GM21825 (cell line): Measurements from ENCODE around the gene UBE3D.
"Not testable (repeated sequence)": the region's sequence is repeated elsewhere in the genome, so short reads cannot be mapped to it uniquely, and the experiment has no call there.

ENCODE experiments used
- ATAC-seq: cut with Tn5 transposase; IDR thresholded peaks from one replicate; pipeline ENCODE4 v1.9.1; 2021; ENCODE audit warnings: mild to moderate bottlenecking, moderate library complexity; ENCODE audit not compliant: unreplicated experiment

Gene UBE3D

GRCh38 chr6:82980086-82980485 is 85.6 kb downstream of the UBE3D start:
- no peak for ATAC-seq

GRCh38 chr6:82979657-82980056 is 86.0 kb downstream of the UBE3D start:
- no peak for ATAC-seq

- ATAC-seq = no peak
Observed at GRCh38 chr6:82978362-82978945, 87.2 kb downstream of the UBE3D start.

- no peak for ATAC-seq
Observed at GRCh38 chr6:82976179-82976578, 89.5 kb downstream of the UBE3D start.

- ATAC-seq = no peak
Observed at GRCh38 chr6:82971877-82972460, 93.7 kb downstream of the UBE3D start.

GRCh38 chr6:82970839-82971238 is 94.8 kb downstream of the UBE3D start:
- no peak for ATAC-seq

- no peak for ATAC-seq
Observed at GRCh38 chr6:82968708-82969107, 96.9 kb downstream of the UBE3D start.

GRCh38 chr6:82963191-82963925 is 102.3 kb downstream of the UBE3D start:
- ATAC-seq = no peak

- ATAC-seq = no peak
Observed at GRCh38 chr6:82959385-82959941, 106.2 kb downstream of the UBE3D start.

GRCh38 chr6:82958551-82958950 is 107.1 kb downstream of the UBE3D start:
- ATAC-seq = no peak

GRCh38 chr6:82957868-82958245 is 107.8 kb downstream of the UBE3D start:
- no peak for ATAC-seq

- ATAC-seq = no peak
Observed at GRCh38 chr6:82957171-82957867, 108.3 kb downstream of the UBE3D start.

GRCh38 chr6:82955841-82956240 is 109.8 kb downstream of the UBE3D start:
- ATAC-seq = no peak

GRCh38 chr6:82954937-82955577 is 110.6 kb downstream of the UBE3D start:
- ATAC-seq = peak; percentile 74

- ATAC-seq = no peak
Observed at GRCh38 chr6:82954356-82954755, 111.3 kb downstream of the UBE3D start.

GRCh38 chr6:82953871-82954270 is 111.8 kb downstream of the UBE3D start:
- no peak for ATAC-seq

GRCh38 chr6:82951935-82952334 is 113.7 kb downstream of the UBE3D start:
- no peak for ATAC-seq

GRCh38 chr6:82951389-82951788 is 114.3 kb downstream of the UBE3D start:
- ATAC-seq = no peak

- ATAC-seq = not testable (repeated sequence)
Observed at GRCh38 chr6:82930915-82931314, 134.7 kb downstream of the UBE3D start.

- no peak for ATAC-seq
Observed at GRCh38 chr6:82924799-82925535, 140.7 kb downstream of the UBE3D start.
